LNCaP clone FGC (cell line): ENCODE data around the gene TPRG1L.

Source experiments
- DNase-seq: peaks from one replicate; pipeline ENCODE4 v3.0.0-alpha.2; 2011; ENCODE audit warnings: low read depth
- H3K4me3 ChIP-seq: 2 replicates; pipeline ENCODE4 v1.5.1; 2011; ENCODE audit warnings: mild to moderate bottlenecking, low read depth, low read length, control low read depth
- TF ChIP-seq, protein P1 (sequence below): IDR thresholded peaks from 2 replicates; pipeline ENCODE4 v1.5.1; 2012; ENCODE audit warnings: mild to moderate bottlenecking; ENCODE audit not compliant: control insufficient read depth, insufficient read depth; ENCODE audit errors: extremely low read depth

The TPRG1L gene

GRCh38 chr1:3652548-3653285, 27.9 kb downstream of the TPRG1L start:
- TF ChIP-seq, protein P1, sequence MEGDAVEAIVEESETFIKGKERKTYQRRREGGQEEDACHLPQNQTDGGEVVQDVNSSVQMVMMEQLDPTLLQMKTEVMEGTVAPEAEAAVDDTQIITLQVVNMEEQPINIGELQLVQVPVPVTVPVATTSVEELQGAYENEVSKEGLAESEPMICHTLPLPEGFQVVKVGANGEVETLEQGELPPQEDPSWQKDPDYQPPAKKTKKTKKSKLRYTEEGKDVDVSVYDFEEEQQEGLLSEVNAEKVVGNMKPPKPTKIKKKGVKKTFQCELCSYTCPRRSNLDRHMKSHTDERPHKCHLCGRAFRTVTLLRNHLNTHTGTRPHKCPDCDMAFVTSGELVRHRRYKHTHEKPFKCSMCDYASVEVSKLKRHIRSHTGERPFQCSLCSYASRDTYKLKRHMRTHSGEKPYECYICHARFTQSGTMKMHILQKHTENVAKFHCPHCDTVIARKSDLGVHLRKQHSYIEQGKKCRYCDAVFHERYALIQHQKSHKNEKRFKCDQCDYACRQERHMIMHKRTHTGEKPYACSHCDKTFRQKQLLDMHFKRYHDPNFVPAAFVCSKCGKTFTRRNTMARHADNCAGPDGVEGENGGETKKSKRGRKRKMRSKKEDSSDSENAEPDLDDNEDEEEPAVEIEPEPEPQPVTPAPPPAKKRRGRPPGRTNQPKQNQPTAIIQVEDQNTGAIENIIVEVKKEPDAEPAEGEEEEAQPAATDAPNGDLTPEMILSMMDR, result no peak
- H3K4me3 ChIP-seq, result 0 out of 2 replicates have a peak overlapping the region, but pooled peaks have one; percentile 9
- DNase-seq, result no peak

DNA sequence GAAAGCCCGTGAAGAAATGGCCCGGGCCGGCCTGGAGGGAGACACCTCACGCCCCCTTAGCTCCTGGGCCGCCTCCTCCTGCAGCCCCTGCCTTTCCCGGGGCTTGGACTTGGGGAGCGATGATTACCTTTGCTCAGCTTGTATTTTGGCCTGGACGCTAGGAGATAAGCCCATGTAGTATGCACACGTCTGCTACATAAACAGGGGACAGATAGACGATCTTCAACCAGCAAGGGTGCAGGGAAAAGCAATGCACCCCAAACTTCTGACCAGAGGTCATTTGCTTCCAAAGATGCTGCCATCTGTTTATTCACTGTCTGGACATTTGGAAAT, 28.4 kb downstream of the TPRG1L start:
- TF ChIP-seq, protein P1, result no peak
- H3K4me3 ChIP-seq, result no peak overlapping the region
- DNase-seq, result no peak

GRCh38 chr1:3654549-3655281, 29.9 kb downstream of the TPRG1L start:
- DNase-seq, result no peak
- TF ChIP-seq, protein P1, result no peak
- no peak overlapping the region for H3K4me3 ChIP-seq

DNA sequence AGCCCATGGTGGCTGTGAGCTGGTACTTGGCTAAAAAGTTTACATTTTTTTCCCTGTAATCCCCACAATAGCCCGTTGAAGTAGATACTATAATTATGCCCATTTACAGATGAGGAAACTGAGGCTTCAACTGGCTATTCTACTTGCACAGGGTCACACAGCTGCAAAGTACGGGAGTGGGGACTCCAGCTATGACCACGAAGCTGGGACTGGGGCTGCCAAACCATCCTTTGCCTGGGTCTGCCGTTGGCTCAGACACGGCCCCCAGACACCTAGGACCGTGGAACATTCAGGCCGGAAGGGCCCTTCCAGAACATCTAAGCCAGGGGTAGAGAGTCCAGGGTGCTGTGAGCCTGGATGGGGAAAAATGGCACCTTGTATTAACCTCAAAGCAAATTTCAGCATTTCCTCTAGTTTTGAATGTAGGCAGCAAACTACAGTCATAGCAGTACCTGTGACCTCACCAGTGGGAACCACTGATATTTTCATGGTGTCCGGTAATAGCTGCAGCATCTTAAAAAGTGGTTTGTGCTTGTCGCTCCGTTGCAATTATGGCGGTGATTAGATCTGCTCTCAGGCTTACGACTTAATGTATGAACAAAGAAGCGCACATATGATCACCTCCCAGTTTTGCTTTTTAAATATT, 31.8 kb downstream of the TPRG1L start:
- H3K4me3 ChIP-seq, result no peak overlapping the region
- TF ChIP-seq, protein P1, result no peak

DNA sequence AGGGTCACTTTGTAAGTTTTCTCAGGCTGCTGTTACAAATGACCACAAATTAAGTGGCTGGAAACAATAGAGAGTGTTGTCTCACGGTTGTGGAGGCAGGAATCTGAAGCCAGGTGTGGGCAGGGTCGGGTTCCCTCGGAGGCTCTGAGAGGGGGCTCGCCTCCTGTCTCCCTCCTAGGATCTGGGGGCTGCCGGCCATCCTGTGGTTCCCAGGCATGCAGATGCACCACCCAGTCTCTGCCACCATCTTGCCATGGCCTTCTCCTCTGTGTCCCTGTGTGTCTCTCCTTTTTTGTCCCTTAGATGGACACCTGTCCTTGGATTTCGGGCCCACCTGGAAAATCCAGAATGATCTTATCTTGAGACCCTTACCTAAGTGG, 32.3 kb downstream of the TPRG1L start:
- TF ChIP-seq, protein P1, result no peak
- no peak for DNase-seq
- H3K4me3 ChIP-seq, result no peak overlapping the region

More for the DNA sequence above, 31.8 kb downstream of the TPRG1L start:
- no peak for DNase-seq

DNA sequence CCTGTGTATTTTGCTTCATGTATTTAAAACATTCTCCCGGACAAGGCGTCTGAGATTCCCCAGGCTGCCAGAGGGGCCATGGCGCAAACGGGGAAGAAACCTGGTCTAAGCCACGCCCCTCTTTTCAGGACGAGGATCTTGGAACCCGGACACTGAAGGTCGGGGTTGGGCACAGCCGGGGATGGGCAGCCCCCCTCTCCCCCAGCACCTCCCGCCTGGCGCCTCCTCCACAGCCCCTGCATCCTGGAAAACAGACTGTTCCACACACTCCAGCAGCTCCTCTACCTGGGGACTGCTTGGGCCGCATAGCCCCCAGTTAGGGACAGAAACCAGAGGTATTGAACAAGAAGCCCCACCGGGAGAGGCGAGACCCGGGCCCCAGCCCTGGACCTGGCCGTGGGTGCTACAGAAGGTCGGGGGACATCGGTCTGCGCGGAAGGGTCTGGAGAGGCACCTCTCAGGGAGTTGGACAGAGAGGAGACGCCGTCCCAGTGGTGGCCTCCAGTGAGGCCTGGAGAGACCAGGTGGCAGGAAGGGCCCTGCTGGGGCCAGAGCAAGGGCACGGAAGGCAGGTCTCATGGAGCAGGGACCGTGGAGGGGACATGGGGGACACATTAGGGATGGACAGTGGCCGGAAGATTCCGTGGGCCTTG, 32.9 kb downstream of the TPRG1L start:
- TF ChIP-seq, protein P1, result no peak

More for the DNA sequence above, 32.9 kb downstream of the TPRG1L start:
- DNase-seq, result no peak
- H3K4me3 ChIP-seq, result no peak overlapping the region
